ENCODE data around the gene BTK. TPM values are rescaled to one million over a fixed set of nuclear protein-coding genes. Genes with fewer than 3 reads are reported as not detected.

Gene BTK
- total RNA-seq, result 7.9 TPM

DNA sequence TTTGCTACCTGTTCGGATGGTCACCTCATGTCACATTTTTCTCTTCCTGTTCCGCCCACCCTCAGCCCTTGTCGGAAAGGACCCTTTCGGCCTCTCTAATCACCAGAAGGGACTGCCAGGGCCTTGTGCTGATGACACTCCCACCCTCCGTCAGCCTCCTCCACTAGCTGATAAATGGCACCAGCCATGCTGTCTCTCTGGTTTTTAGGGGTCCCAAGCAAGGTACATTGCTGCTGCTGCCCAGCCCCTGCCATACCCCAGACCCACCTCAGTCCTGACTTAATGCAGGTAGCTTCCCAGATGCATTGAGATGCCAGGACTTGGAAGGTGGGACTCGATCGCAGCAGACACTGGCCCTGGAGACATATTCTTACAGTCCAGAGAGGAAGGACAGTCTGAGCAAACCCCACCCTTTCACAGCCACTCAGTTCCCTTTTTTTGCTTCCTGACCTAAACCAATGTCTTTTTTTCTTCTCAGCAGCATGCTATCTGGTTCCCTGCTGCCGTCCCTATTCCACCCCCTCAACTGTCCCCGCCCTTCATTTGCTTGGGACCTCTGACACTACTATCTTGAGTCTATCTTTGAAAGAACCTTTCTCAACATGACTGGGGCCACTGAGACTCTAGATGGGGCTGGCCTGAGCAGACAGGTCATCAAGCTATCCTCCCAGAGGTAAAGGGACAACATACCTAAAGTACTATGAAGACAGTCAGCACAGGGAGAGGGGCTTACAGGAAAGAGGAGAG, at the start of gene BTK:
Gene BTK, minus strand, starts transcription at position 397 of the 747 bp plus-strand sequence. CDS start 10,907 bp downstream, outside the sequence.
- no peak for DNase-seq (ENCODE audit: low spot score)

DNA sequence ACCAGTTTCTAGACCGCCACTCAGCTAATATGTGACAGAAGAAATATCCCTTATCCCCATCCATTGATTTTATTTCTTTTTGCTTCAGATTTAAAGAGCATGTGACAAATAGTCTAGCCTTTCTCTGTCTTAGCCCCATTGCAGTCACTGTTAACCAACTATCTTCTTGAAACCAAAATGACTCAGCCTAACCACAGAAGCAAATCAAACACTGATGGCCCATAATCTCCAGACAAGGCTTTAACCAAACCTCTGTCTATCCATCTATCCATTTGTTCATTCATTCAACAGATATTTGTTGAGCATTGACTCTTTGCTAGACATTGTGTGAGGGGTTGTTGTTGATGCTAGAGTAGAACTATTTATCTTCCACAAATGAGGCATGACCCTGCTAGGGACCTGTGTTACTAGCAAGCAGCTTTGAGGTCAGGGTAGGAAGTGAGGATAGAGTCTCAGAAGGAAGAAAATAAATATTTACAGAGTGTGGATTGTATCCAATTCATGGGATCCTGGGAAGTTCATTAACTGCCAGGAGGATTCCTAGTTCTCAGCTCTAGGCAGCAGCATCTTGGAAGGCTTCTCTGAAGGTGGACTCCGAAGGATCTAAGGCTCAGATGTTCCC, 44.6 kb upstream of the BTK start:
- no peak for DNase-seq (ENCODE audit: low spot score)

DNA sequence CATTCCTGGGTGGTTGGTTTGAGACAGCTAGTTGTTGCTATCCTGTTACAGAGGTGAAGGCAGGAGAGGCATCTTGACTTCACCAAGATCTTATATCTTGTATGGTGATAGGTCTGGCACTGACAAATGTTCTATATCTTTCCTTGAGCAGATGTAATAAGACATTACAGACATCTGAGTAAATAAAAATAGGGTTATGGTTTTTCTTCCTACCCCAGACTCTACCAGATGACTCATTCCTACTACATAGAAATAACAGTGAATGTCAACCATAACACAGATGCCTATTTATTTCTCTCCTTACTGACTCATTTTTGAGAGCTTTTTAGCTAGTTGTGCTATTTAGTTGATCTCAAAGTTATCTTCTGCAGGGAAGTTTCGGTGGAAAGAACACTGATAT, 43.9 kb upstream of the BTK start:
- no peak for DNase-seq (ENCODE audit: low spot score)

DNA sequence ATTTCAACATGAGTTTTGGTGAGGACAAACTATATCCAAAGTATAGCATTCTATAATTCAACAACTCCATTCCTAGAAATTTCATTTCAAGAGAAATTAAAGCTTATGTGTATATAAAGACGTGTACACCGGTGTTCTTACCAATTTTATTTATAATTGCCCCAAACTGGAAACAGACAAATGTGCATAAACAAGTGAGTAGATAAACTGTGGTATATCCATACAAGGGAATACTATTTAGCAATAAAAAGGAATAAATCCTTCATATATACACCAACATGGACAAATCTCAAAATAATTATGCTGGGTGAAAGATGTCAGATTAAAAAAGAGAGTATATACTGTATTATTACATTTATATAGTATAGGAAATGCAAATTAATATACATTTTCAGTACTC, 42.0 kb upstream of the BTK start:
- DNase-seq (ENCODE audit: low spot score), result no peak

DNA sequence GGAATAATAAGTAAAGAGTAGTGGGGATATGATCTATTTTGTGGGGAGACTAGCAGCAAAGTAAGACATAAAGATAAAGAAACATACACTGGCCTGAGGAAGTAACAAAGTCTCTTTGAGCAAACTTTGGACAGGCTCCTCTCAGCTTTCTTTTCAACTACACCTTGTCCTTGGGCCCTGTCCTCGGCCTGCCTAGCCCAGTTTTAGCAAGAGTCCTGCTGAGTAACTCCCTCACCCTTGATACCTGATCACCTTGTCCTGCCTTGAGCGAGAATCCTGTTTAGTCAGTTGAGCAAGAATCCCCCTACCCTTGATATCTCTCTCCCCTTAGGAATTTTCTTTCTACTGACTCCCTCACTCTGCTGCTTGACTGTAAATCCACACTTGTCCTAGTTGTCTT, 33.5 kb upstream of the BTK start:
- DNase-seq (ENCODE audit: low spot score), result no peak

DNA sequence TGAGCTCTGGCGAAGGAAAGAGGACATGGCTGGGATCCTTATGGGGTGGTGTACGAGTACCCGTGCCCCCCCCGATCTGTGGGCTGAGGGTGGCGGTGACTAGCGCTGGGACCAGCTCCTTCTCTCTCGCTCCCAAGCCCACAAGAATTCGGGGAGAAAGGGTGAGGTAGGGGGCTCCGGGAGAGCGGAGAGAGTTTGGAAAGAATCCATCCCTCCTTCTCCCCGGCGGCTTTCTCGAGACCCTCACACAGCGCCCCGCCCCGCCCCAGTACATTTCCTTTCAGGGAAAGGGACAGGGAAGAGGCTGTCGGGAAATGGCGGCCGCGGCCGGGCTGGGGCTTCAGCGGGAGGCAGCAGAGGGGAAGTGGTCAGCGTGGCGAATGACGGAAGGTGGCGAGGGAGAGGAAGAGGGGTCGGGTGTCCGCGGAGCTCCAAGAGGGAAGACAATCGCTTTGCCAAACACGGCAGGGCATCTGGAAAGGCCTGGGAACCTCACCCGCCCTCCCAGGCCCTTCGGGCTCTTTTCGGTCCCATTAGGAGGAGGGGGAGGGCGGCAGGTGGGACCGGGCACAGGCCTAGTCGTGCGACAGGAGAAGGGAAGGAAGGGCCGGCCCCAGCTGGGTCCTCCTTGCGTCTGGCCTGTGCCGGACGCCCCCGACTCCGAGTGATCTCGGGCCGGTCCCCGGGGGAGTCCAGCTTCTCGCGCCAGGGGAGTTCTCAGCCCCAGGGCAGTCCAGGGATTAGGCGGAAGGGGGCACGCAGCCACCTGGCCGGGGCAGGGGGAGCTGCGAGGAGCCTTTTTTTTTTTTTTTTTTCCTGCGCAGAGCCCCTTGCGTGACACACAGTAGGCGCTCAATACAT, 32.2 kb upstream of the BTK start:
- peak; percentile 64 for DNase-seq (ENCODE audit: low spot score)

DNA sequence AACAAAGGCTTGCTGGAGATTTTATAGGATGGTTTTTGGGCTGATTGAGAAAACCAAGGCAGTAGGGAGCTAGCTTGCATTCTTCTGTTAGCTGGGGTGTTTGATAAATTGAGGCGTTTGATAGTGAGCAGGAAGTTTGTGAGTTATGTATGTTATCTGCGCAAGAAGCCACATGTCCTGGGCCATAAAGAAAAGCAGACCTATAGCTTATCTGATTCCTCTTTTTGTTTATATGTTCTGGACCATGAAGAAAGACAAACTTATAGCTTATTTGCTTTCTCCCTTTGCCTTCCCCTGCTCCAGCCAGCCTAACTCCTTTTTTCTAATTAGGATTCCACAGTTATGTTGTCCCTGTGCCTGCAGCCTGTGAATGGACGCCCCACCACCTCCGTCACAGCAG, 31.2 kb upstream of the BTK start:
- no peak for DNase-seq (ENCODE audit: low spot score)

DNA sequence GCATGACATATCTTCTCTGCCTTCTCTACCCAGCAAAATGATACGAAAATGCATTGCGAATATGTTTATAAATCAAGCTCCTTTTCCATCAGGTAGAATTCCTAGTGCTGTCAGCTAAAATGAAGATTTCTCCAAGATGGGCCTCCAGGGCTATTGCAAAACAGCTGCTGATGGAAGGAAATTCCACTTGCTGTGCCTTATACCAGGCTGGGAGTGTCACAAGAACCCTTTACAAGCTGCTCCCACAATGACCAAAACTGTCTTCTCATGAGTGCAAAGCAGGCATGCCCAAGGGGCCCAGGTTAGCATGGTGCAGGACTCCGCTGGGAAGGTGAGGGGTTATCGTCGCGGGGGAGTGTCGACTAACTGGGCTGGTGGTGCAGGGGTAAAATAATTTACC, 30.7 kb upstream of the BTK start:
- no peak for DNase-seq (ENCODE audit: low spot score)

DNA sequence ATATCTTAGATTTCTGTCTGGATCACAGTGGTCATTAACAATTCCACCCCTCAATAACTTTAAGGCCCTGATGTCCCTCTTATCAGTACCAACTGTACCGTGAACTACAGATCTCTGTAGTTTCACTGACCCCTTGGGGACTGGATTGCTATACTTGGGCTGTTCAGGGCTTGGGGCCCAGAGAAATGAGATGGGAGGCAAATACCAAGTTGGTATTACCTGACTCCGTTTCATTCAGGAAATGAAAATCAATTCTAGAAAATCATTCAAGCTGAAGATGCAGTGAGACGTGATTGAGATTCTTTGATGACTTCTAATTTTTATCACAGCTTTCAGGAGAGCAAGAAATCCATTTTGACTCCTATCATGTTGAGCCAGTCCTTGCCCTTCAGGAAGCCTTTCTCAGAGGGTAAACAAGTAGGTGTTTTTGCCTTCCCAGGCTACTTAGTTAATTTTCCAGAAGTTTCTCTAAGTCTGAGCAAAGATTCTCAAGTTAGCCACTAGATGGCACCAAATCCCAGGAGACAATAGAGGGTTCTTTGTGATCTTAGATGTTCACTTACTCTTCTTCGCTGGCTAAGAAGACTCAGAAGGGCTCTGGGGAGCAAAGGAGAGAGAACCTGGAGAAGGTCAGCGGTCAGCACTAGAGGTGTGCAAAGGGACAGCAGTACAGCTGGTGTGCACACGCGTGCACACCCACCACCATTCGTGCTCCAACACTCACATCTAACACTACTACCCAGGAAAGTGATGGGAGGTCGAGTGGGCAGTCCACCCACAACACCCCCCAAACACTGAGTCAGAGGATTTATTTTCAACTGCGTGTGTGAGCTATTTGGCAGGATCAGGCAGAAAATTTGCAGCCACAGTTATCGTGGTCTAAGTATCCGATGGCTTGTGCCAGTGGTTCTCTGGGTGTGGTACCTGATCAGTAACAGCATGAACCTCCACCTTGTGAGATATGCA, 29.5 kb upstream of the BTK start:
- DNase-seq (ENCODE audit: low spot score), result no peak

DNA sequence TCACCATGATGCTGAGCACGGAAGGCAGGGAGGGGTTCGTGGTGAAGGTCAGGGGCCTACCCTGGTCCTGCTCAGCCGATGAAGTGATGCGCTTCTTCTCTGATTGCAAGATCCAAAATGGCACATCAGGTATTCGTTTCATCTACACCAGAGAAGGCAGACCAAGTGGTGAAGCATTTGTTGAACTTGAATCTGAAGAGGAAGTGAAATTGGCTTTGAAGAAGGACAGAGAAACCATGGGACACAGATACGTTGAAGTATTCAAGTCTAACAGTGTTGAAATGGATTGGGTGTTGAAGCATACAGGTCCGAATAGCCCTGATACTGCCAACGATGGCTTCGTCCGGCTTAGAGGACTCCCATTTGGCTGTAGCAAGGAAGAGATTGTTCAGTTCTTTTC, 26.0 kb upstream of the BTK start:
- DNase-seq (ENCODE audit: low spot score), result no peak

DNA sequence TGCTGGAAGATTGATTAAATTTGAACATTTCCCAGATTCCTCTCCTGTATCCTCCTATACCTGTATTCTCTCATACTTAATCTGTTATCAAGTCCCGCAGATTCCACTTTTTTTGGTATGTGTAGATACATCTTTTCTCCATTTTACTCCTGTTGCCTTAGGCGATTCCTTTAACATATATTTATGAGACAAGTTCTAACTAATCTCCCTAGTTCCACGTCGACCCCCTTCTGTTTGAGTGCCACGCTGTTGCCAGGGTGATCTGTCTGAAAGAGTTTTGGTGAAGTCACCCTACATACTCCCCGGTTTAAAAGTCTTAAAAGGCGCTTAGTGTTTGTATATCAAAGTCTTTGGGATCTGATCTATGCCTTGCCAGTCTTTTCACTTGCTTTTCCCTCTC, 24.5 kb upstream of the BTK start:
- DNase-seq (ENCODE audit: low spot score), result no peak

DNA sequence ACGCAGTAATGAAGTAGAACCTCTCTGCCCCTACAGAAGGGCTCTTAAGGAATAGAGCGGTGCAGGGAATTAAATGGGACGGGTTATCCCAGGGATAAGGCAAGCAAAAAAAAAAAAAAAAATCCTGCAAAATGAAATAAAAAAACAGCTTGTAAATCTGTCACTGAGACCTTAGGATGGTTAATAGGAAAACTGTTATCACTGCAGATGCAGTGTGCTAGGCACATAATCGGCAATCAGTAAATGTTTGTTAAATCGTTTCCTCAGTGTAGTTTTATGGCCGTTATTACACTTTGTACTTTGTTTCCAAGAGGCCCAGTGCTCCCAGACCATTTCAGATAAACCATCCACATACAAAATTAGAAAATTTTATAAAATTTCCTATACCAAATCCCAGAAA, 23.1 kb upstream of the BTK start:
- DNase-seq (ENCODE audit: low spot score), result no peak

DNA sequence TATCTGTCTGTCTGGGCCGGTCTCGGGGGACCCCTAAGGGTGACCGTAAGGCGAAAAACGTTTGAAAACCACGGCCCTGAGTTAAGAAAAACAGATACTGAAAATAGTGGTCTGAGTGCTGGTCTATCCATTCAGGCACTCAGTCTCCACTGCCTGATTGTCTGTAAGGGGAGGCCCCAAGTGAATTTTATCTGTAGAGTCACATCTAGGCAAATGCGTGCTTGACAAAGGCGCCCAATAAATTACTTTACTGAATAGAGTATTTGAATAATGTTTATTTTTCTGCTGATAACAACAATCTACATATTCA, 22.5 kb upstream of the BTK start:
- no peak for DNase-seq (ENCODE audit: low spot score)

DNA sequence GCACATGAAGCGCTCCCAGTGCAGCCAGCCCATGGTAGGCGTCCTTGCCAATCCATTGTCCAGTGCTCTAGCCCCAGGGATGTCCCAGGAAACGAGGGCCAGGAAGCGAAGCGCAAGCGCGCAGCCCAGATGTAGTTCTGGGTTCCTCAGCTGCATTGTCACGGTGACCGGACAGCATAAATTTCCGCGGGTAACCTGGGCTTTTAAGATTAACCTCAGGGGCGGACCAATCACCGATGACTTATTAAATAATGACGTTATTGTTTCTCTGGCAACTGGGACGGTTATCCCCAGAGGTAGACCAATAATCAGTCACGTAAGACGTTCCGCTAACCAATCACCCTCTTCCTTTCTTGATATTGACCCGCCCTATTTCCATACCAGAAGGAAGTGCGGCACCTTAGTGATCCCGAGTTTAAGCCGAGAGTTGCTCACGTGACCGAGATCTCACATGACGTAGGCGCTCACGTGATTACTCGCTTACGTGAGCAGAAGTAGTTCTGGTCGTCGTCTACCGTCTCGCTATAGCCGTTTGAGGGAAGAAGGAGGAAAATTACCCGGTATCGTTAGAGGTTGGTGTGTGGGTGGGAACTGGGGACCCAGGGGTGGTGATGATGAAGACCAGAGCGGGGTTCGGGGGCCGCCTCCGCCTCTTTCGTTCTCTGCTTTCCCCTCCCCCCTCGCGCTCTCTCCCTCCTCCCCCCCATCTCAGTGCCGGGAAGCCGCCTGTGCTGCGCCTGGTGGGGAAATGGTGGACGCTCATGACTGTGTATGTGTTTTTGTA, 21.9 kb upstream of the BTK start, which contains the start of the genes GLA and HNRNPH2:
Gene GLA, minus strand, starts transcription at position 178 of the 784 bp plus-strand sequence. Its CDS starts 22 bp downstream, at position 156.
Gene HNRNPH2, plus strand, starts transcription at position 475 of the 784 bp plus-strand sequence. CDS start 3,767 bp downstream, outside the sequence.
- peak; percentile 92 for DNase-seq (ENCODE audit: low spot score)

DNA sequence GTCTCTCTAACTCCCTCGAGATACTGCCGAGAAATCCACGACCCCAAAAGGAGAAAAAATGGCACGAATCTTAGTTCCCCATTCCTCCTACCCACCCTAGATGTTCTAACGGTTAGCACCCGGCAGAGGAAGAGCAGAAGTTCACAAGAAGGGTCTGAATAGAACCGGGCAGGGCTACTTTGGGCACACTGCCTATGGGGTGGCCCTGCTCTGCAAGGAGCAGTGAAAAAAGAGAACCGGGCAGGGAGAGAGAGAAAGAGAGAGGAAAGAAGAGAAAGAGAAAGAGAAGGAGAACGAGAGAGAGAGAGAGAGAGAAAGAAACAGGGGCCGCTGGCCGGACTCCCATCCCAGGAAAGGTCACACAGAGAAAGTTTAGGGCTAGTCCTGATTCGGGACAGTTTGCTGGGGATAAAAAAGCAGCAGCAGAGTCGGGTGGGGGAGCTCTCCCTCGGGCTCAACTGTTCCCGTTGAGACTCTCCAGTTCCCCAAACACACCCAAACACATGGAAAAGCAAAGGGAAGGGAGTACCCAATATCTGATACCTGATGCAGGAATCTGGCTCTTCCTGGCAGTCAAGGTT, 21.3 kb upstream of the BTK start:
- DNase-seq (ENCODE audit: low spot score), result no peak

DNA sequence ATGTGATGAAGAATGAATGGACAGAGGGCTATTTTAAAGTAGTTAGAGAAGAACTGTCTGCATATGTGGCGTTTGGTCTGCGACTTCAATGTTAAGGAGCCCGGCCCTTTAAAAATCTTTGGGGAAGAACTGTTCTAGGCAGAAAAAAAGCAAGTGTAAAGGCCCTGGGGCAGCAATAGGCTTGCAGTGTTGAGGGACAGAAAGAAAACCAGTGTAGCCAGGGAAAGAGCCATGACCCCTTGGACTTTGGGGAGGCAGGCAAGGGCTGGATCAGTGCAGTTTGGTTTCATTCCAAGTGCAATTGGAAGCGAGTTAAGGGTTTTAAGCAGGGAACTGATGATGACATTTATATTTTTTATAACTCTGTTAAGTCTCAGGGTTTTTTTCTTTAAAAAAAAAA, 13.8 kb upstream of the BTK start:
- DNase-seq (ENCODE audit: low spot score), result no peak

DNA sequence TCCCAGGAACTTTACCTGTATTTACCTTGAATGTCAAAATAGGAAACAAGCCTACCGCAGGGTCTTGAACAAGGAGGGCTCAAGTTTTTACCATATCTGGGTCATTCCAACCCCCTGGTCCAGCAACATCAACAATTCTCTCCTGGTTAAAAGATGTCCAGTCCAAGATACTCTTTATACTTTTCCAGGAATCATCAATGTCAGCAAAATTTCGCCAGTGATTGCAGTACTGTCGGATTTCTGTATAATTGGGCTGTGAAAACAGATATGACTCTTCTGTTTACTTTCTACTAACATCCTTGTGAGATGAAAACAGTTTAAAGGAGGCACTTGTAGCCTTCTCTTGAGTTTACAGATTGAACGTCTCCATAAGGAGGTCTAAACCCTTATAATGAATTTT, 12.7 kb upstream of the BTK start:
- no peak for DNase-seq (ENCODE audit: low spot score)

DNA sequence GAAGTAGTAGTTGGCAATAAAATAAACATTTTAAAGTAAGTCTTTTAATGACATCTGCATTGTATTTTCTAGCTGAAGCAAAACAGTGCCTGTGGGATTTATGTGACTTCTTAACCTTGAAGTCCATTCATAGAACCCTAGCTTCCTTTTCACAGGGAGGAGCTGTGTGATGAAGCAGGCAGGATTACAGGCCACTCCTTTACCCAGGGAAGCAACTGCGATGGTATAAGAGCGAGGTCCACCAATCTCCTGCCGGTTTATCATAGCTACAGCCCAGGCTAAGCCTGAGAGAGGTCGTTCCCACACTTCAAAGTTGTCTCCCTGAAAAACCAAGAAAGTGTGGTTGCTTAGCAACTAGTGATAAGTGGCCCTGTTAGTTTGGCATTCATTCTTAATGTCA, 11.8 kb upstream of the BTK start:
- no peak for DNase-seq (ENCODE audit: low spot score)

DNA sequence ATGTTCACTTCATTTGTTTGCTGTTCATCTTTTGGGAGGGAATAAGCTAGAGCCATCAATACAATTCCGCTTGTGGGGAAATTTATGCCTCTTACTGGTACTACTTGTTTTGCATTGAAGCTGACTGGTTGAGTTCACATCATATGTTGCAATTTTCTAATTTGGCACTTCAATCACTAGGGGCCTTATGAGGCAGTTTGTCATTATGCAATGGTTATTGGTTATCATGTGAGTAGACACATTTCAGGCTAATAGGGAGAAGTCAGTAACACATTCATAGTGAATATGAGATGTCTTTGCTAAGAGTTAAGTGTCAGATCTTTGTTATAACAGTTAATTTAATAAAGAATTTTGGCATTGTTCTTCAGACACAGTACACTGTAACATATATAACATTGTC, 9.8 kb upstream of the BTK start:
- no peak for DNase-seq (ENCODE audit: low spot score)

DNA sequence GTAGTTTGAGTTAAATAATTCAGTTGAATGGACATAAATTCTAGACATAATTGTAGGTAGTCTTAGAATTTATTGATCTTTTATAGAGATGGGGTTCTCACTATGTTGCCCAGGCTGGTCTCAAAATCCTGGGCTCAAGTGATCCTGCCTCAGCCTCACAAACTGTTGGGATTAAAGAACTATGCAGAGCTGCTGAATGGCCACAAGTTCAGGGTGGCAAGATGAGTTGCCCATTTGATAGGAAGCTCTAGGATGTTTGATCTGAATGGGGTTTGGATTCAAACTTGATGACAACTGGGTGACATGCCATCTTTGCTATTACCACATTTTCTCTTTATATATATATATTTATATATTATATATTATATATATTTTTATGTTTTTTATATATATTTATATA, 8.4 kb upstream of the BTK start:
- DNase-seq (ENCODE audit: low spot score), result no peak
